H9 (cell line): ENCODE data around the gene B4GALNT2. TPM values are rescaled to one million over a fixed set of nuclear protein-coding genes. Genes with fewer than 3 reads are reported as not detected.
"Not testable (repeated sequence)": the region's sequence is repeated elsewhere in the genome, so short reads cannot be mapped to it uniquely, and the experiment has no call there.

Source experiments
- DNase-seq: peaks from one replicate; pipeline ENCODE4 v3.0.0-alpha.2; 2017
- H2AFZ ChIP-seq: one replicate; pipeline ENCODE4 v1.6.1; 2013; ENCODE audit warnings: mild to moderate bottlenecking, low read length, control low read depth, moderate library complexity
- H2AK5ac ChIP-seq: 2 replicates; pipeline ENCODE4 v1.6.1; 2013; ENCODE audit warnings: low read length, control low read depth, mixed read lengths; ENCODE audit not compliant: insufficient read length
- H2BK120ac ChIP-seq: one replicate; pipeline ENCODE4 v1.6.1; 2013; ENCODE audit warnings: low read depth, mild to moderate bottlenecking, low read length, control low read depth, inconsistent platforms; ENCODE audit not compliant: poor library complexity, severe bottlenecking
- H2BK12ac ChIP-seq: 2 replicates; pipeline ENCODE4 v1.6.1; 2013; ENCODE audit warnings: low read length, control low read depth, mixed read lengths, low read depth; ENCODE audit not compliant: insufficient read length
- H2BK15ac ChIP-seq: 2 replicates; pipeline ENCODE4 v1.6.1; 2013; ENCODE audit warnings: low read depth, low read length, control low read depth
- H2BK20ac ChIP-seq: one replicate; pipeline ENCODE4 v1.6.1; 2013; ENCODE audit warnings: low read depth, mild to moderate bottlenecking, low read length, control low read depth, inconsistent platforms; ENCODE audit not compliant: poor library complexity, severe bottlenecking
- H2BK5ac ChIP-seq: 2 replicates; pipeline ENCODE4 v1.6.1; 2013; ENCODE audit warnings: low read length, control low read depth, mixed read lengths; ENCODE audit not compliant: insufficient read length
- H3K14ac ChIP-seq: 2 replicates; pipeline ENCODE4 v1.6.1; 2013; ENCODE audit warnings: low read length, control low read depth; ENCODE audit not compliant: insufficient read depth
- H3K18ac ChIP-seq: 2 replicates; pipeline ENCODE4 v1.6.1; 2013; ENCODE audit warnings: low read depth, mild to moderate bottlenecking, mixed read lengths, low read length, control low read depth; ENCODE audit not compliant: insufficient read length
- H3K23ac ChIP-seq: 2 replicates; pipeline ENCODE4 v1.6.1; 2013; ENCODE audit warnings: low read length, control low read depth, mixed read lengths, low read depth; ENCODE audit not compliant: insufficient read length
- H3K23me2 ChIP-seq: 2 replicates; pipeline ENCODE4 v1.6.1; 2013; ENCODE audit warnings: low read depth, mild to moderate bottlenecking, mixed read lengths, low read length, control low read depth; ENCODE audit not compliant: insufficient read length, poor library complexity, severe bottlenecking
- H3K27ac ChIP-seq: 2 replicates; pipeline ENCODE4 v1.5.1; 2013; ENCODE audit warnings: low read length, control low read depth, mixed read lengths, low read depth; ENCODE audit not compliant: insufficient read length
- H3K27me3 ChIP-seq: 2 replicates; pipeline ENCODE4 v1.6.1; 2013; ENCODE audit warnings: low read length, control low read depth, inconsistent platforms; ENCODE audit not compliant: insufficient read depth
- H3K4ac ChIP-seq: 2 replicates; pipeline ENCODE4 v1.6.1; 2013; ENCODE audit warnings: low read depth, mild to moderate bottlenecking, control low read depth, inconsistent platforms, low read length, moderate library complexity
- H3K4me1 ChIP-seq: 2 replicates; pipeline ENCODE4 v1.6.1; 2013; ENCODE audit warnings: low read length, control low read depth, inconsistent platforms; ENCODE audit not compliant: insufficient read depth
- H3K4me2 ChIP-seq: 2 replicates; pipeline ENCODE4 v1.6.1; 2013; ENCODE audit warnings: low read length, control low read depth, mixed read lengths; ENCODE audit not compliant: insufficient read length, insufficient read depth
- H3K56ac ChIP-seq: 2 replicates; pipeline ENCODE4 v1.6.1; 2013; ENCODE audit warnings: low read depth, mild to moderate bottlenecking, mixed read lengths, low read length, control low read depth; ENCODE audit not compliant: insufficient read length
- H3K79me1 ChIP-seq: 2 replicates; pipeline ENCODE4 v1.6.1; 2013; ENCODE audit warnings: low read depth, mild to moderate bottlenecking, moderate library complexity, low read length, control low read depth, inconsistent platforms; ENCODE audit not compliant: insufficient read depth, poor library complexity, severe bottlenecking
- H3K79me2 ChIP-seq: 2 replicates; pipeline ENCODE4 v1.6.1; 2013; ENCODE audit warnings: low read length, control low read depth, inconsistent platforms; ENCODE audit not compliant: insufficient read depth
- H3K9ac ChIP-seq: 2 replicates; pipeline ENCODE4 v1.6.1; 2013; ENCODE audit warnings: low read length, control low read depth, mixed read lengths; ENCODE audit not compliant: insufficient read length; ENCODE audit errors: extremely low read depth
- H3K9me3 ChIP-seq: one replicate; pipeline ENCODE4 v1.6.1; 2013; ENCODE audit warnings: low read depth, low read length, inconsistent platforms; ENCODE audit not compliant: control insufficient read depth
- H3T11ph ChIP-seq: one replicate; pipeline ENCODE4 v1.6.1; 2013; ENCODE audit warnings: mild to moderate bottlenecking, low read length, control low read depth, inconsistent platforms
- H4K20me1 ChIP-seq: one replicate; pipeline ENCODE4 v1.6.1; 2013; ENCODE audit not compliant: control insufficient read depth, insufficient read length, insufficient read depth
- H4K5ac ChIP-seq: 2 replicates; pipeline ENCODE4 v1.6.1; 2013; ENCODE audit warnings: low read depth, mild to moderate bottlenecking, mixed read lengths, low read length, control low read depth; ENCODE audit not compliant: insufficient read length
- H4K8ac ChIP-seq: replicated peaks from 2 replicates; pipeline ENCODE4 v1.6.1; 2013; ENCODE audit warnings: low read length, control low read depth, mixed read lengths, low read depth; ENCODE audit not compliant: insufficient read length
- H4K91ac ChIP-seq: 2 replicates; pipeline ENCODE4 v1.6.1; 2013; ENCODE audit warnings: low read depth, mild to moderate bottlenecking, moderate library complexity, mixed read lengths, low read length, control low read depth; ENCODE audit not compliant: insufficient read length
- H3K27ac Mint-ChIP-seq, 3 experiments: 2 replicates in 2 of 3; 3 replicates in 1 of 3; pipeline ENCODE4 v1.8.0; 2020 to 2021; ENCODE audit warnings: mixed read lengths in 3 of 3, mild to moderate bottlenecking in 1 of 3, moderate library complexity in 1 of 3
- H3K27me3 Mint-ChIP-seq: 2 replicates; pipeline ENCODE4 v1.8.0; 2021; ENCODE audit warnings: low read depth, mild to moderate bottlenecking, moderate library complexity, mixed read lengths
- H3K36me3 Mint-ChIP-seq, 3 experiments: 2 replicates in 2 of 3; 3 replicates in 1 of 3; pipeline ENCODE4 v1.8.0; 2020 to 2021; ENCODE audit warnings: low read depth in 3 of 3, mixed read lengths in 3 of 3; ENCODE audit not compliant: insufficient read depth in 1 of 3
- H3K4me1 Mint-ChIP-seq, 2 experiments: 2 replicates each; pipeline ENCODE4 v1.8.0; 2020; ENCODE audit warnings: mixed read lengths in 2 of 2
- H3K4me3 Mint-ChIP-seq, 2 experiments: 2 replicates in 1 of 2; 3 replicates in 1 of 2; pipeline ENCODE4 v1.8.0; 2020 to 2021; ENCODE audit warnings: mild to moderate bottlenecking in 2 of 2, mixed read lengths in 2 of 2, moderate library complexity in 1 of 2
- H3K9me3 Mint-ChIP-seq, 2 experiments: 2 replicates in 1 of 2; 3 replicates in 1 of 2; pipeline ENCODE4 v1.8.0; 2020; ENCODE audit warnings: mild to moderate bottlenecking in 2 of 2, mixed read lengths in 2 of 2, moderate library complexity in 1 of 2
- WGBS: extraction: QIAGEN DNeasy Blood & Tissue Kit; methylation state at CpG from one replicate; pipeline ENCODE4 v1.1.7; 2013; ENCODE audit warnings: missing lambda C conversion rate, low lambda C conversion rate, mixed read lengths; ENCODE audit not compliant: insufficient read length; ENCODE audit errors: extremely low coverage; 5-methylcytosine and 5-hydroxymethylcytosine counted together
- total RNA-seq: library from RNA; stranded (reverse); gene quantifications from 2 replicates; pipeline ENCODE4 v1.2.1, GENCODE V29; 2021
- TF ChIP-seq, protein P1 (sequence below): fragments of 200-600 bp; sonication (generic); conservative IDR thresholded peaks from 3 replicates; pipeline ENCODE4 v1.8.0; 2021; ENCODE audit warnings: antibody characterized with exemption, mild to moderate bottlenecking

The B4GALNT2 gene
- total RNA-seq, 1 experiment from 2014 or later = not detected

DNA sequence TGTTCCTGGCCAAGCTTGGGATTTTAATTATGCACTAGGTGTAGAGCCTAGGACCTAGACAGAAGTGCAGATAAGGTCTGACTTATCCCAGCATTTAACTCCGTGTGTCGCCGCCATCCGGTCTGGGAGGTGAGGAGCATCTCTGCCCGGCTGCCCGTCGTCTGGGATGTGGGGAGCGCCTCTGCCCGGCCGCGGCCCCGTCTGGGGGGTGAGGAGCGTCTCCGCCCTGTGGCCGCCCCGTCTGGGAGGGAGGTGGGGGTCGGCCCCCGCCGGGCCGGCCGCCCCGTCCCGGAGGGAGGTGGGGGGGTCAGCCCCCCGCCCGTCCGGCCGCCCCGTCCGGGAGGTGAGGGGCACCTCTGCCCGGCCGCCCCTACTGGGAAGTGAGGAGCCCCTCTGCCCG lies 7.1 kb upstream of the B4GALNT2 start:
- Histone ChIP-seq H3K18ac (no peak overlapping the region), H2AFZ (no peak overlapping the region), H3K4ac (no peak overlapping the region), H4K5ac (no peak overlapping the region), H2BK15ac (no peak overlapping the region), H3K23me2 (peaks cover 3% of the 10 kb centered on the region), H3K9me3 (peaks cover 16% of the 10 kb centered on the region), H3T11ph (no peak overlapping the region), H2BK20ac (no peak overlapping the region), H3K23ac (no peak overlapping the region), H3K9ac (no peak overlapping the region), H3K14ac (no peak overlapping the region), H4K91ac (no peak overlapping the region), H3K56ac (no peak overlapping the region), H3K79me2 (no peaks in the 10 kb centered on the region), H4K8ac (no peak overlapping the region), H2BK12ac (no peak overlapping the region), H3K27me3 (no peaks in the 10 kb centered on the region), H4K20me1 (no peaks in the 10 kb centered on the region), H2BK5ac (no peak overlapping the region), H3K27ac (no peak overlapping the region), H2BK120ac (no peak overlapping the region), H2AK5ac (no peak overlapping the region), H3K4me2 (no peak overlapping the region), H3K79me1 (no peaks in the 10 kb centered on the region), H3K4me1 (no peaks in the 10 kb centered on the region)
- H3K4me3 Mint-ChIP-seq = no peak overlapping the region
- peaks cover 13 to 44% (median 28%) of the 10 kb centered on the region in 3 experiments for H3K36me3 Mint-ChIP-seq
- H3K27me3 Mint-ChIP-seq = peaks cover 37% of the 10 kb centered on the region
- no peak for DNase-seq
- whole genome bisulfite sequencing = no CpG with 5 or more reads among the region's 32 CpGs
- H3K9me3 Mint-ChIP-seq = peaks cover 44 to 47% of the 10 kb centered on the region in 2 experiments
- H3K27ac Mint-ChIP-seq = no peak overlapping the region
- TF ChIP-seq, protein P1, sequence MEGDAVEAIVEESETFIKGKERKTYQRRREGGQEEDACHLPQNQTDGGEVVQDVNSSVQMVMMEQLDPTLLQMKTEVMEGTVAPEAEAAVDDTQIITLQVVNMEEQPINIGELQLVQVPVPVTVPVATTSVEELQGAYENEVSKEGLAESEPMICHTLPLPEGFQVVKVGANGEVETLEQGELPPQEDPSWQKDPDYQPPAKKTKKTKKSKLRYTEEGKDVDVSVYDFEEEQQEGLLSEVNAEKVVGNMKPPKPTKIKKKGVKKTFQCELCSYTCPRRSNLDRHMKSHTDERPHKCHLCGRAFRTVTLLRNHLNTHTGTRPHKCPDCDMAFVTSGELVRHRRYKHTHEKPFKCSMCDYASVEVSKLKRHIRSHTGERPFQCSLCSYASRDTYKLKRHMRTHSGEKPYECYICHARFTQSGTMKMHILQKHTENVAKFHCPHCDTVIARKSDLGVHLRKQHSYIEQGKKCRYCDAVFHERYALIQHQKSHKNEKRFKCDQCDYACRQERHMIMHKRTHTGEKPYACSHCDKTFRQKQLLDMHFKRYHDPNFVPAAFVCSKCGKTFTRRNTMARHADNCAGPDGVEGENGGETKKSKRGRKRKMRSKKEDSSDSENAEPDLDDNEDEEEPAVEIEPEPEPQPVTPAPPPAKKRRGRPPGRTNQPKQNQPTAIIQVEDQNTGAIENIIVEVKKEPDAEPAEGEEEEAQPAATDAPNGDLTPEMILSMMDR = no peak
- peaks cover 2 to 6% of the 10 kb centered on the region in 2 experiments; a peak in 2 of 4 replicates for H3K4me1 Mint-ChIP-seq

DNA sequence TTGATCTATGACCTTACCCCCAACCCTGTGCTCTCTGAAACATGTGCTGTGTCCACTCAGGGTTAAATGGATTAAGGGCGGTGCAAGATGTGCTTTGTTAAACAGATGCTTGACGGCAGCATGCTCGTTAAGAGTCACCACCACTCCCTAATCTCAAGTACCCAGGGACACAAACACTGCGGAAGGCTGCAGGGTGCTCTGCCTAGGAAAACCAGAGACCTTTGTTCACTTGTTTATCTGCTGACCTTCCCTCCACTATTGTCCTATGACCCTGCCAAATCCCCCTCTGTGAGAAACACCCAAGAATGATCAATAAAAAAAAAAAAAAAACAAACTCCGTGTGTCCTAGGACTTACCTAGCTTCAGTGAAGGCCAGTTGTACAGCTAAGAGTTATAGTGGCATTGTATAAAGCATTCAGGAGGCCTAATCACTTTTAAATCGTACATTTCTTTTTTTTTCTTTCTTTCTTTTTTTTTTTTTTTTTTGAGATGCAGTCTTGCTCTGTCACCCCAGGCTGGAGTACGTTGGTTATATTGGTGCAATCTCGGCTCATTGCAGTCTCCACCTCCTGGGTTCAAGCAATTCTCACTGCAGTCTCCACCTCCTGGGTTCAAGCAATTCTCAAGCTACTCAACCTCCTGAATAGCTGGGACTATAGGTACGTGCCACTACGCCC lies 6.2 kb upstream of the B4GALNT2 start:
- not testable (repeated sequence) for H4K91ac ChIP-seq, H2BK20ac ChIP-seq, H2BK15ac ChIP-seq, H3K4me2 ChIP-seq, H3K4me1 ChIP-seq, H2BK5ac ChIP-seq, H3K4me1 Mint-ChIP-seq, H3K23ac ChIP-seq, H2AK5ac ChIP-seq, H2AFZ ChIP-seq, H3K9ac ChIP-seq, H3K18ac ChIP-seq, H2BK12ac ChIP-seq, H4K20me1 ChIP-seq, H4K8ac ChIP-seq, H4K5ac ChIP-seq, H3K27me3 ChIP-seq, H3K56ac ChIP-seq, H3K23me2 ChIP-seq, H3K14ac ChIP-seq, H2BK120ac ChIP-seq, H3K79me1 ChIP-seq, H3K4ac ChIP-seq, H3K27ac ChIP-seq, DNase-seq, H3K4me3 Mint-ChIP-seq, H3T11ph ChIP-seq, H3K79me2 ChIP-seq
- Mint-ChIP-seq H3K36me3 (peaks cover 11 to 37% (median 26%) of the 10 kb centered on the region in 3 experiments), H3K27me3 (peaks cover 42% of the 10 kb centered on the region), H3K27ac (peak overlapping the region in 1 of 3 experiments; percentile 89; a peak in 1 of 7 replicates), H3K9me3 (peaks cover 36 to 42% of the 10 kb centered on the region in 2 experiments)
- H3K9me3 ChIP-seq = peaks cover 16% of the 10 kb centered on the region
- WGBS = no CpG with 5 or more reads among the region's 10 CpGs
